ENCODE data around the gene NFKBIL1.

The NFKBIL1 gene

DNA sequence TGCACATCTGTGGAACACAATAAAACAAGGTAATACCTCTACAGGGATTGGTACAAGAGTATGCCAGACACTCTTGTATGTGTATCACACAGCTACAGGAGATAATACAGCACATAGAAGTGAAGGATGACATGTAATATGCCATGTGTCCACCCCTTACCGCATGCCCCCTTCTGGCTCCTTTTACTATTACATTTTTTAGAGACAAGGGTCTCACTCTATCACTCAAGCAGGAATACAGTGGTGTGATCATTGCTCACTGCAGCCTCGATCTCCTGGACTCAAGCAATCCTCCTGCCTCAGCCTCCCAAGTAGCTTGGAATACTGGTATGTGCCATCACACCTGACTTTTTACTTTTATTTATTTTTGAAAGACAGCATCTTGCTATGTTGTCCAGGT lies 49.6 kb downstream of the NFKBIL1 start:
- TF ChIP-seq ZFX (IDR thresholded peaks at IDR 0.05; ENCODE audit: borderline replicate concordance) (no peak), CTCF (IDR thresholded peaks at IDR 0.05) (peak; percentile 52)
- no peak overlapping the region for H3K27ac ChIP-seq

GRCh38 chr6:31607317-31607716 lies 59.9 kb downstream of the NFKBIL1 start:
- no peak overlapping the region for H3K27ac ChIP-seq
- no peak for TF ChIP-seq ZFX (IDR thresholded peaks at IDR 0.05; ENCODE audit: borderline replicate concordance)
- TF ChIP-seq CTCF (IDR thresholded peaks at IDR 0.05) = no peak
